Measurements from ENCODE around the gene RSAD1. TPM values are rescaled to one million over a fixed set of nuclear protein-coding genes. Genes with fewer than 3 reads are reported as not detected.

The RSAD1 gene
- 25.7 to 34.8 TPM (median 32.4 TPM) in 5 replicates for total RNA-seq (2022; extraction: Qiagen RNA extraction)

DNA sequence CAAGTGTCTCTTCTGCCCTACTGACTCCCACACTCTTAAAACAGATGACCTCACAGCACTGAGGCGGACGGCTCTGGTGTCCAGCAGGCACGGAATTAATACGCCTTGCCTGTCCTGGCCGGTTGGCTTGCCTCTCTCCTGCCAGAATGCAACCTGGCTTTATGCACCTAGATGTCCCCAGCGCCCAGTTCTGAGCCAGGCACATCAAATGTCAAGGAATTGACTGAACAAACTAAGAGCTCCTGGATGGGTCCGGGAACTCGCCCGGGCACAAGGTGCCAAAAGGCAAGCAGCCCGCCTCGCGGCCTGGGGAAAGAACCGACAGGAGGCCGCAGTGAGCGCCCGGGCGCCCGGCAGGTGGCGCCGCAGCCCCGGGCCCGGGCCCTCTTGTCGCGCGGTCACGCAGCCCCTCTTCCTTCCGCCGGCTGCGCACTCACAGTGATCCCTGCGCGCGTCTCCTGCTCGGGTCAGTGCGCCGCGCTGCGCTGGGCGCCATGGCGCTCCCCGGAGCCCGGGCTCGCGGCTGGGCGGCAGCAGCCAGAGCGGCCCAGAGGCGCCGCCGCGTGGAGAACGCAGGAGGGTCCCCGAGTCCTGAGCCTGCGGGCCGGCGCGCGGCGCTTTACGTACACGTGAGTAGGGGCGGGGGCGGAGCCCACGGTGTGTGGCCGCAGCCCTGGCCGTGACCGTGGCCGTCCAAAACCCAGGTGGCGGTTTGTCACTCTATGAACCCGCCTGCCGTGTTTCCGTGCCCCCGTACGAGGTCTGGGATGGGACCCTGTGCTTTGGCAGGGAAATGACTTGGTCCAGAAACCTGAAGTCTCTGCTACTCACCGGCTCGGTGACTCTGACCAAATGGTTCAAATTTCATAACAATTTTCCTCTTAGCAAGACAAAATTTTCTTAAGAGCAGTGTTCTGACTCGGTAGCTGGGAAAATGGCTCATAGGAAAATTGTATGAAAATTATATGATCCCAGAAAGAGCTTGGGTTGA is at the start of gene RSAD1:
RSAD1 (plus strand) TSS at position 470 of the 991 bp plus-strand sequence; CDS start at position 495, 25 bp downstream.

DNA sequence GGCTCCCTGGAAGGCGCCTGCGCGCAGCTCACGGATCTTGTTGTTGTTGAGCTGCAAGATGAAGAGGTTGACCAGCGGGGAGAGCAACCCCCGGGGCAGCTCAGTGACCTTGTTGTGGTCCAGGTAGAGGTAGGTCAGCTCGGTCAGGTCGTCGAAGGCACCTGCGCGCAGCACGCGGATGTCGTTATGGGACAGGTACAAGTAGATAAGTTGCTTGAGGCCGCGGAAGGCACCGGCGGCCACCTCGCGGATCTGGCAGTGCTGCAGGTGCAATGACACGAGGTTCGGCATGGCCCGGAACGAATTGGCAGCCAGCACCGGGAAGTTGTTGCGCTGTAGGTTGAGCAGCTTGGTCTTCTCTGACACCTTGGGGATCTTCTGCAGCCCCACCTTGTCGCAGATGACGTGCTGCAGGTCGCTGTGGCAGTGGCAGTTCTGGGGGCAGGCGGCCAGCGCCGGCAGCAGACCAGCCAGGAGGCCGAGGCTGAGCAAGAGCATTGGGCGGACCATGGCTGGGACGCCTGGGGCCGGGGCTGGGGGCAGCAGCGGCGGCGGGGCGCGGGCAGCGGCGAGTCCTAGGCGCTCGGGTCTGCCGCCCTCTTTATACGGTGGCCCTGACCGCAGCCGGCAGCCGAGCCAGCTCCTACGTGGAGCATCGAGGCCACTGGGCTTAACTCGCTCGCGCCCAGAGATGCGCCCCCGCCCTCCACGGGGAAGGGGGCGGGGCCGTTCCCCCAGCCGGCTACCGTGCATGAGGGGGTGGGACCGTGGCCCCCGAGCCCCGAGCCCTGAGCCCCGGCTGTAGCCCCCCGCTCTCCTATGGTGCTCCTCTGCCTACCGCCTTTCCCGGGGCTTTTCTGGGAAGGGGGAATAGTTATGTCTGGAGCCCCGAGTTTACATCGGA is 10.1 kb upstream of the RSAD1 start, which contains the start of gene CHAD:
CHAD (minus strand) TSS at position 577 of the 904 bp plus-strand sequence; CDS start at position 510, 67 bp downstream.

DNA sequence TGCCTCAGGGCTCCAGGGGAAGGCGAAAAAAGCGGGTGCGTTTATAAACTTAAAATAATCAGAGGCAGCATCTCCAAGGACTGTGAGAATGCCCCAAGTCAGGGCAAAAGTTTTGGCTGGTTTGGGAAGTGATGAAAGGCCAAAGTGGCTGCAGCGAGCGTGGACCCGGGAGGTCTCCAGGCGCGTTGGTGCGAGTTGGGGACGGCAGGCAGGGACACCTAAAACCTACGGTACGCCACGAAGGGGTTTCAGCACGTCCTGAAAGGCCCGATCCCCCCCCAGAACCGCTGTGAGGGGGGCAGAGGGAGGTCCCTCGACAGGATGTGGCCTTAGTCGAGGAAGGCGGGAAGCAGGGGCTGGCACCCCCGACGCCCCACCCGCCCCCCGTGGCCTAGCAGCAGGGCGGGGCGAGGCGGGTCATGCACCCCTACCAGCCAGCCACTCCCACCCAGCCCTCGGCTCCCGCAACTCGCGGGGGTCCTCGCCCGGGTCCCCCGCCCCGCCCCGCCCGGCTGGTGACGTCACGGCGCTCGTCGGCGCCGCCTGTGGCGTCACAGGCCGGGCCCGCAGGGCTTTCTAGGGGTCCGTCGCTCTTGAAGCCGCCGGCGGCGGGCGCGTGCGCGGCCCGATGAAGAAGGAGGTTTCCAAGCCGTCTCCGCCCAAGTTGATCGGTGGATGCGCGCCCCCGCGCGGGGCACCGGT is 29.4 kb downstream of the RSAD1 start, which contains the start of gene MYCBPAP:
MYCBPAP (plus strand) TSS at position 569 of the 702 bp plus-strand sequence. CDS start 236 bp downstream, outside the sequence.

DNA sequence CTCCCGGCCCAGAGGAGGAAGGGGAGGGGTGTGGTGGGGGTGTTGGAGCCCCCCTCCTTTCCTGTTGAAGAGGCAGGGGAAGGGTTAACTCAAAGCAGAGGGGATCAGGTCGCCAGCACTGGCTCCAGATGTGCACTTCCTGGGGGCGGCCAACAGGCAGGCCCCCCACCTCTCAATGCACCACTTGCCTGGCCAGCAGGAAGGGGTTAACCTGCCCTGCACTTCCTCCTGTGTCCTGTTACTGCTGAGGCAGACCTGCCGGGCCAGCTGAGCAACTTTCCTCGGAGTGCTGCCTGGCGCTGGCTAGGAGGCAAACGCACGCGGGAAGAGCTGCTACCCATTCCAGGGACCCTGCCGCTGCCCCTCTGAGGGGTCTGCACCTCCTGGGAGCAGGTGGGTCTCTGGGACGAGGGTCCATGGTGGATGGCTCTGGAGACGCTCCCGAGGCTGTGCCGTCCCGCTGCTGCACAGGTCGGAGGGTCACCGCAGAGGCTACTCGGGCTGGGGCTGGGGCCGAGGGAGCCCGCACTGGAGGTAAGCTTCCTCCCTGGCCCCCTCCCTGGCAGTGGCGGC is 53.9 kb downstream of the RSAD1 start, which contains the start of gene EPN3:
EPN3 (plus strand) TSS at position 284 of the 573 bp plus-strand sequence. CDS start 3,822 bp downstream, outside the sequence.

Other genes with a start within 250 kb of the RSAD1 start
- 16.2 to 21.1 TPM (median 18.5 TPM) in 5 replicates for gene TMEM92, start 204.4 kb upstream of the RSAD1 start, total RNA-seq (2022; extraction: Qiagen RNA extraction)
- 17.7 to 24.3 TPM (median 20.9 TPM) in 5 replicates for gene XYLT2, start 132.7 kb upstream of the RSAD1 start, total RNA-seq (2022; extraction: Qiagen RNA extraction)
- gene MRPL27, start 105.7 kb upstream of the RSAD1 start, total RNA-seq (2022; extraction: Qiagen RNA extraction): 132 to 166 TPM (median 145 TPM) in 5 replicates
- 14.5 to 16.8 TPM (median 14.9 TPM) in 5 replicates for gene EME1, start 105.6 kb upstream of the RSAD1 start, total RNA-seq (2022; extraction: Qiagen RNA extraction)
- gene LRRC59, start 81.3 kb upstream of the RSAD1 start, total RNA-seq (2022; extraction: Qiagen RNA extraction): 233 to 241 TPM (median 239 TPM) in 5 replicates
- 9.1 to 14.9 TPM (median 12.5 TPM) in 5 replicates for gene ACSF2, start 52.6 kb upstream of the RSAD1 start, total RNA-seq (2022; extraction: Qiagen RNA extraction)
- gene CHAD, start 10.0 kb upstream of the RSAD1 start, total RNA-seq (2022; extraction: Qiagen RNA extraction): not detected in 5 replicates
- 0.32 to 1.2 TPM (median 0.84 TPM) in 5 replicates for gene MYCBPAP, start 29.6 kb downstream of the RSAD1 start, total RNA-seq (2022; extraction: Qiagen RNA extraction)
- gene EPN3, start 53.9 kb downstream of the RSAD1 start, total RNA-seq (2022; extraction: Qiagen RNA extraction): 0.13 to 0.29 TPM (median 0.19 TPM) in 5 replicates
- 65.4 to 88.3 TPM (median 83.2 TPM) in 5 replicates for gene SPATA20, start 68.3 kb downstream of the RSAD1 start, total RNA-seq (2022; extraction: Qiagen RNA extraction)
- 2.7 to 4.6 TPM (median 4.1 TPM) in 5 replicates for gene CACNA1G, start 81.9 kb downstream of the RSAD1 start, total RNA-seq (2022; extraction: Qiagen RNA extraction)
- gene ABCC3, start 156.0 kb downstream of the RSAD1 start, total RNA-seq (2022; extraction: Qiagen RNA extraction): 115 to 150 TPM (median 131 TPM) in 5 replicates
- gene ANKRD40, start 229.1 kb downstream of the RSAD1 start, total RNA-seq (2022; extraction: Qiagen RNA extraction): 47.0 to 48.9 TPM (median 48.5 TPM) in 5 replicates
- 71.6 to 106 TPM (median 88.4 TPM) in 5 replicates for gene LUC7L3, start 240.7 kb downstream of the RSAD1 start, total RNA-seq (2022; extraction: Qiagen RNA extraction)